Fibroblast of peridontal ligament (primary cell): ENCODE results near the gene ATP1A1.

Experiments
- DNase-seq: peaks from one replicate; pipeline ENCODE4 v3.0.0-alpha.2; 2010; ENCODE audit errors: extremely low read depth

Gene ATP1A1

DNA sequence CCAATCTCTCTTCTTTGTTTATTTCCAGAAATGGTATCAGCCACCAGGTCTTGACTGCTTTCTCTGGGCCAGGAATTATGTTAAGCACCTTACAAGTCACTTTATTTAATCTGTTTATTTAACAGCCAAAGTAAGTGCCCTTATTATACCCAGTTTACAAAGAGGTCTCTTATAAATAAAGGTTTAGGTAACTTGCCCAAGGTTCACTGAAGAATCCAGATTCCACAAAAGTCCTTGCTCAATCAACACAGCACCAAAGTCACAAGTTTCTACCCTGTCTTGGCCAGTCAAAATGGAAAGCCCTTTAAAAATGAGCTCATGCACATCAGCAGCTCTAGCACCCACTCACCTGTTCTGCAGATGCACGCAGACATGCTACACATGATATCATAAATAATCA lies 28.0 kb upstream of the ATP1A1 start:
- DNase-seq: no peak

GRCh38 chr1:116345843-116346242 lies 27.2 kb upstream of the ATP1A1 start:
- no peak for DNase-seq

- DNase-seq: no peak
These were observed 25.9 kb upstream of the ATP1A1 start for GRCh38 chr1:116346943-116347673.

GRCh38 chr1:116347696-116348095 lies 25.3 kb upstream of the ATP1A1 start:
- DNase-seq: no peak

- no peak for DNase-seq
These were observed 22.9 kb upstream of the ATP1A1 start for GRCh38 chr1:116350097-116350645.

- no peak for DNase-seq
These were observed 21.1 kb upstream of the ATP1A1 start for GRCh38 chr1:116351914-116352313.

GRCh38 chr1:116352349-116352813 lies 20.7 kb upstream of the ATP1A1 start:
- peak; percentile 24 for DNase-seq

DNA sequence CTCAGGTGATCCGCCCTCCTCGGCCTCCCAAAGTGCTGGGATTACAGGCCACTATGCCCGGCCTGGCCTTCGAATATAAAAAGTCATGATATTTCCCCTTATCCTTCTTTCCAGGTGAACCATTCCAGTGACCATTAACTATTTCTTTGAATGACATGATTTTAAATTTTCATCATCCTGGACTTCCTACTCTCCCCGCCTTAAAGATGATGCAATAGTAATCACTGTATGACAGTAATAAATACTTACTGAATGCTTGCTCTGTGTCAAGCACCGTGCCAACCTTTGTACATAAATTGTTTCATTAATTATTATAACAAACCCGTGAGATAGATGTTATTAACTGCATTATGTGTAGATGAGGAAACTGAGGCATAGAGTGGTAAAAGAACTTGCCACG lies 19.9 kb upstream of the ATP1A1 start:
- DNase-seq: no peak

DNA sequence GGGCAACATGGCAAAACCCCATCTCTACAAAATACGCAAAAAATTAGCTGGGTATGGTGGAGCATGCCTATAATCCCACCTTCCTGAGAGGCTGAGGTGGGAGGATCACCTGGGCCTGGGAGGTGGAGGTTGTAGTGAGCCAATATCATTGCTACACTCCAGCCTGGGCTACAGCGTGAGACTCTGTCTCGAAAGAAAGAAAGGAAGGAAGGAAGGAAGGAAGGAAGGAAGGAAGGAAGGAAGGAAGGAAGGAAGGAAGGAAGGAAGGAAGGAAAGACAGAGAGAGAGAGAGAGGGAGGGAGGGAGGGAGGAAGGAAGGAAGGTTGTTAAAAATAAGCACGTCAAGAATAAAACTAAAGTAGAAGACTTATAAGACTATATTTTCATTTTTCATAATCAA lies 17.0 kb upstream of the ATP1A1 start:
- no peak for DNase-seq

- DNase-seq: peak; percentile 71
These were observed 16.4 kb upstream of the ATP1A1 start for GRCh38 chr1:116356673-116357072.

- no peak for DNase-seq
These were observed 15.6 kb upstream of the ATP1A1 start for GRCh38 chr1:116357487-116357886.

DNA sequence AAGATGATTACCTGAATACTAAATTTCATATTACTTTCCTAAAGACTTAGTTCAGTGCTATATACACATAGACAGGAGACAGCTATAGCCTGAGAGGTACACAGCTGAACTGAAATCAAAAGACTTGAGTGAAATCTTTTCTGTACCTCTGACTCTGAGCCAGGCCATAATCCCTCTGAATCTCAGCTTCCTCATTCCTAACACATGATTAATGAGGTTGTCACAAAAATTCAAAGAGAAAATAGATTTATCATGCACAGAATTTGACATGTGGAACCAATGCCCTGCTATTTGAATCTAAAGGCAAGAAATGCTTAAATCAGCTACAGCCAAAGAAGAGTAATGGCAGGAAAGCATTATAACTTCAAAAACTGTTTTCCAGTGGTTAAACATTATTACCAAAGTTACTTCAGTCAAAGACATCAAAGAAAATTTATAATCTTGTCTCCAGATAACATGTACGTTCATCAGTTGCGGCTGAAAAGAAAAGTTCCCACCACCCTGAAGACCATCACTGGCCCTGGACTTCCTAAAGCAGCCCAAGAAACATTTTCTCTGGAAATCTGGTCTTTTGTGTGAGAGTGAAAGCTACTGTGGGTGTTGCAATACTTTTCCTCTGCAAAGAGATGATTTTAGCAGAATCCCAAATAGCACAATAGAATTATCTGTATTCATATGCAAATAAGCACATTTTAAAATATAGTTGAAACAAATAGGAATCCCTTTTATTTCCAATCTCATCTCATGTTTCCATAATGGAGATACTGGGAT lies 13.8 kb upstream of the ATP1A1 start:
- peak; percentile 71 for DNase-seq

GRCh38 chr1:116359871-116360270 lies 13.2 kb upstream of the ATP1A1 start:
- no peak for DNase-seq

GRCh38 chr1:116360429-116361173 lies 12.4 kb upstream of the ATP1A1 start:
- peak; percentile 43 for DNase-seq

GRCh38 chr1:116361648-116362047 lies 11.4 kb upstream of the ATP1A1 start:
- DNase-seq: no peak

- DNase-seq: no peak
These were observed 11.0 kb upstream of the ATP1A1 start for GRCh38 chr1:116362050-116362449.

DNA sequence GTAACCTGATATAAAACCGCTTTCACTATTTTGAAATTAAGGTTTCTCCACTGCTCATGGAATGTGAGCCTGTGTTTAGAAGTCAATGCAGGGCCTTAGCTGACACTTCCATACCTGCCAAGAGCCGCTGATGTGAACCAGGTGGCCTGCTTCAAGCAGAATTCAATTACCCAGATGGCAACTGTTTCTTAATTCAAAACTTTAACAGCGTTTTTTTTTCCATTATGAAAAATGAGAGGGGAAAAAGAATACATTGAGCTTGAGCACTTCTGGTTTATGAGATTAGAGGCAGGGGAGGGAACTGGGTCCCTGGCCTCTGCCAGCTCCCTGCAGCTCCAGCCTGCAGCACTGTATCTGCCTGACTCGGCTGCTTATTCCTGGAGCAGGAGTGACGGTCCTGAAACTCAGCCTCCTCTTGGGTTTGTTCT lies 7.7 kb upstream of the ATP1A1 start:
- DNase-seq: no peak

- no peak for DNase-seq
These were observed 7.2 kb upstream of the ATP1A1 start for GRCh38 chr1:116365857-116366256.

- DNase-seq: no peak
These were observed 5.6 kb upstream of the ATP1A1 start for GRCh38 chr1:116367256-116367945.

GRCh38 chr1:116368241-116368640 lies 4.8 kb upstream of the ATP1A1 start:
- no peak for DNase-seq

DNA sequence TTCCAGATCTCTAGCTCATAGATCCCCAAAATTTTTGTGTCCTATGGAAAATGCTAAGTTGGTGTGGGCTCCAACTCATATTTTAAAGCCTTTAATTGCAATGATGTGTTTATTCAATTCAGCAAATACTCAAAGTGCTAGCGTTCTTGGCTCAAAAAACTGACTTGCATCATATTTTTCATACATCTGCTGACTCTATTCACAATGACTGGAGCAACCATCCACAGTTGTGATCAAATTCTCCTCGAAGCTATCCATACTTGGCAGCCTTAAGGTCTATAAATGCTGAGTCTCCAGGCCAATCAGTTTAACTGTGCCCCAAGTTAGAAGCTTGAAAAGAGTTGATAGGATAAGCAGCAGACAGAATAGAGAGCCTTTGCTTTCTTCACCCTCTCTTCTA lies 2.9 kb upstream of the ATP1A1 start:
- peak; percentile 50 for DNase-seq

DNA sequence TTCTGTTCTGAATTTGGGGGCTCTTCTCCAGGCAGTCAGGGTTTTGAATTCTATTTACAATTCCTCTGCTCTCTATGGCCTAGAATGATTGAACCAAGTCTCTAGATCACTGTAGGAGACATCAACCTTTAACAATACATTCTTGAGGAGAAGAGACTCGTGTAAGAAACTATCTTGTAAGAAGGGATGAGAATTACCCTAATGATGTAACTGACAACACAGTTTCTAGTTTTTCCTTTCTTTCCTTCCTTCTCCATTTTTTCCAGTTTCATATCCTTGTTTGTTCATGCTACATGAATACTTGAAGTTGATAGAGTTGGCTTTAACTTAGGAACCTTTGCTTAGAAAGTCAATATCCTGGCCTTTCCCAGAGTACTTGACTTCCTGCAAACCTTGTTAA lies 1.3 kb upstream of the ATP1A1 start:
- DNase-seq: no peak
